IPS-NIHi11 (cell line): ENCODE results near the gene ANO7.

Experiments
- DNase-seq: peaks from one replicate; pipeline ENCODE4 v3.0.0; 2012; ENCODE audit warnings: mixed read lengths, low spot score

Gene ANO7

DNA sequence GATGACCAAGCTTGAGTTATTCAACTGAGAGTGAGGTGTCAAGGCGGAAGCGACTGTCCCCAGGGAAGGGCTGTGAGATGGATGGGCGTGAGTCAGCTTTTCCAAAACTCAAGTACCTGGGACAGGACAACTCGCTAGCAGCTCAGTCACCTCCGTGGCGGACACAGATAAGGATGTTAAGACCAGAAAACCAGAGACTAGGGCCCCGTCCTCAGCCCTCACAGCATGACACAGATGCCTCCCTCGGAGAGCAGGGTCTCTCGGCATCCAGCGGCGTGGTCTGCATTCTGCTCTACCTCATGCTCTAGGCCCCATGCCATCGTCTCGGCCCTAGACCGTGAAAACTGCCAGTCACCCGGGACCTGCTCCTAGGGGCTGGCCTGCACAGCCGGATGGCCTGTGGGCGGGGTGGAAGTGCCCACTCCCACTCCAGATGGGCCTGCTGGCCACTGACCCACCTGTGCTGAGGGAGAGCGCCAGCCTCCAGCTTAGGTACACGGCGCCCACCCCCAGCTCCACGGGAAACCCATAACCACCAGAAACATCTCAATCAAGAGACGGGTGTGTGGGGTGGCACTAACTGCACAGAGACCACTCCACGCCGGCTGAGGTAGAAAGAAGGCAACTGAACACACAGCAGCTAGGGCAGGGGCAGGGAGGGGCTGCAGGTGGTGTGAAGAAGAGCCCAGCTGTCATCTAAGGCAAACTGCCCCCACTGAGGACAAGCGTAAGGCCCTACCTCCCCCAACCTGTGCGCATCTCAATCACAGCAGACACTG lies 39.8 kb downstream of the ANO7 start:
- no peak for DNase-seq

DNA sequence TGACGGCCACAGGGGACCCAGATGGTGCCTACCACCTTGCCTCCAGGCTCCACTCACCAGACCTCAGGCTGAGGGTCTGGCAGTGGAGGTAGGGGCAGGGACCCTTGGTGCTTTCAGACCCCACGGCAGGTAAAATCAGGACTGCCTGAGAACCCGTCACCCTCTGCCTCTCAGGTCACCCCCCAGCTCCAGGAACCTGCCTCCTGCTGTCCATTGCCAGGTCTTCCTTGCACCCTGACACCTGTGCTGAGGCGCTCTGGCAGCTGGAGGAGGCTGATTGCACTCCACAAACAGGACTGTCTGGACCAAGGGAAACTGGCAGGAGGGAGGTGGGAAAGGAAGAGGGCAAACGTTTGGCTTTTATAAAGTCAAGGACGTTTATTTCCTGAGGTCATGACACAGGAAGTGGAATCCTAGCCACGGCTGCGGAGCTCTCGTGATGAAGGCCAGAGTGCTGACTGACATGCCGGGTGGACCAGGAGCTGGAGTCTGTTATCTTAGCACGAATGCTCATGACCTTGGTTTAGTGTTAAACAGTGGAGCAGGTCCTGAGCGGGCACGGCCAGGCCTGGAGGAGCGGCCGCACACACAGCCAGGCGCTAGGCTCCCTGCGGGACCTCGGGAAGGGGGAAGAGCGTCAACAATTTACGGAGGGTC lies 40.5 kb downstream of the ANO7 start:
- no peak for DNase-seq

DNA sequence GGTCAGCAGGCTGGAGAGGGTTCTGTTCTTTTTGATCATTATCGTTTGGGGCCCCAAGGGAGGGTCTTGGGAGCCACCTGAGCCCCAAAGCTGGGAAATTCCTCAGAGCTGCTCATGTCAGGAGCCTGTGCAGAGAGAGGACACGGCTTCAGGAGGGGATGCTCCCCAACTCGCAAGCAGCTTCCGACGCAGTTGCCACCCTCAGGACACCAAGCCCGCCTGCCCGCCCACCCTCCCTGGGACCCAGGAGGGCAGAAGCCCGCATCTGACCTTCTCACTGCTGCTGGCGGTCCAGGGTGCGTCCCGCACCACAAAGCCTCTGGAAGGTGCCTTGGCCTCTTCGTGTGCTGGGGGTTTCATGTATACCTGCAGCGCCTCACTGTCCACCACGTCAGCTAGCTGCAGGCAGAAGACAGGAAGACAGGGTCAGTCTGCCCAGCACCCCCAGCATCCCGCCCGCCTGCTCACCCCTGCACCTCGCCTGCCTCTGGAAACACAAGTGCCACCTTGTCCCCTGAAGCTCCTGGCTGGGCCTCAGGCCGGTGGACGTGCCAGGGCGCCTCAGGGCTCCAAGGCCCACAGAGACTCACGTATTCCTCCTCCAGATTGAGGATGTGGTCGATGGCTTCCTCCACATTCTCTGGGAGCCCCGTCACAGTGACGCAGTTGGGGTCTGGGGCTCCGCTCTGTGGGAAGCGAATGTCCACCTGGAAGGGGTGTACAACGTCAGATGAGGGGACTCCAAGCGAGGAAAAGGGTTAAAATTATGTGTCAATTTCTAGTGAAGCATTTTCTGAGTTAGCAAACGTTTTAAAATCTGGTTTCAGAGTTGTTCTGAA lies 41.3 kb downstream of the ANO7 start:
- DNase-seq = no peak

DNA sequence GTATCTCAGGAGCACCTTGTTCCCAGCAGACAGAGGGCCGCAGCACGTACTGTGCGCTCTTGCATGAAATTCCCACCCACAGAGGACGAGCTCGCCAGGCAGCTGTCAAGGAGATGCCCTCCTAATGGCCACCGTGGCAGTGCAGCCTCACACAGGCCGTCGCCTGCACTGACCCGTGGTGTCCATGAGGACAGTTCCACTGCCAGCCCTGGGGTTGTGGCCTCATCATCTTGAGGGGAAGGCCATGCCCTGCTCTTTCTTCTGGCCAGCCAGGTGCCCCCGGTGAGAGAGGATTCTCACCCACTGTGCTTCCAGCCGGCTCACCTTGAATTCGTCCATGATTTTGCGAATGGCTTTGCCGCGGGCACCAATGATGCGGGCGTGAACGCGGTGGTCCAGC lies 42.0 kb downstream of the ANO7 start:
- DNase-seq = no peak

DNA sequence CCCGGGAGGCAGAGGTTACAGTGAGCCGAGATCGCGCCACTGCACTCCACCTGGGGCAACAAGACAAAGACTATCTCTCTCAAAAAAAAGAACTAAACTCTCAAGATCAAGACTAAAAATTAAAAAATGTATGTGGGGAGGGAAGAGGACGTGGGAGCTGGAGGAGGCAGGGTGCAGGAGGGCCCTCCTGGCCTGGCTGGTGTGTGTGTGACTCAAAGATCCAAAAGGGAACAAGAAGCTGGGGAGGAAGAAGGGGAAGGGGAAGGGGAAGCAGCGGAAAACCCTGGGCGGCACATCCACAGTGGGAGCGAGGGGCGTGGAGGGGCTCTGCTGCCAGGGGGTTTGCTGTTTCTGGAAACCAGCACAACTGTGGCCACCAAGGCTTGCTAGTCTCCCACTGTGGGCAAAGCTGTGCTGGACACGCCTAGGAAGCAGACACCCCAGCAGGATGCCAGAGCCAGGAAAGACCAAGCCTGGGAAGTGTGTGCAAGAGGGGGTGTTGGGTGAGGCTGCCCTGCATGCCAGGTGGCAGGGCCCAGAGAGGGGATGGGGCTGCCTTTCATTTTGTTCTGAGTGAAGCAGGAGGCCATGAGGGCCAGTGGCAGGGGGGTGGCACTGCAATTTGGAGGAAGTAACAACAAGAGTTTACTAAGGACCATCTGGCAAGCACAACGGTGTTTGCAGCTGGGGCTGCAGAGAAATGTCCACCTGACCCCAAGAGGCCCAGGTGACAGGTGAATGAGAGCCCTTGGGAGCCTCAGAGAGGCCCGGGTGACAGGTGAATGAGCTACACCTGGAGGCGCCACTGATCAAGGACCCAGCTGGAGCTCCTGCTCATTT lies 44.5 kb downstream of the ANO7 start:
- no peak for DNase-seq

DNA sequence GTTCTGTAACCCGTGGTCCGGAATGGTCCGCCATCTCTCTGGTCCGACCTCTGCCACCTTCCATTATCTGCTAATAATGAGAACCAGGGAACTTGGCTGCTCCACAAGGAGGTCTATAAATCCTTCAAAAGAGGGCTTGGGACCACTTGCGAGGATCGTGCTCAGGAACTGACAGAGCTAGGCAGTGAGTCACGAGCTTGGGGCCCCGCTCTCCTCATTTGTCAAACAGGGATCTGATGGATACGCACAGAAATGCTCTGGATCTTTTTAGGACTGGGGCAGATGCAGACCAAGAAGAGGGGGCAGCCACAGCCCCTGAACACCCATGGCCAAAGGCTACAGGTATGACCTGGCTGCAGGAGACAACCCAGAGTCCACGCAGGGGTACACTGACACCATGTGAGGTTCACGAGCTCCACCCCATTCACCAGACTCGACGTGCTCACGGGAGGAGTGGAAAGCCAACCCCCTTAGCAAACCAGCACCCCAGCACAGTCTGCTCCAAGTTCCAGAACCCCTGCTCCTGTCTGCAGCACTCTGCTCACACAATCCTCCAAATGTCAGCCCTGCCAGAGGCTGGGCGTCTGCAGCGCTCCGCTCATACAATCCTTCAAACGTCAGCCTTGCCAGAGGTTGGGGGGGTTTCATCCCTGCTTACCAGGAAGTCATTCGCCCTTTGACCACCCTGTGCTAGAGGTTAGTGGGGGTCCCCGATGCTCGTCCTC lies 45.8 kb downstream of the ANO7 start:
- no peak for DNase-seq

DNA sequence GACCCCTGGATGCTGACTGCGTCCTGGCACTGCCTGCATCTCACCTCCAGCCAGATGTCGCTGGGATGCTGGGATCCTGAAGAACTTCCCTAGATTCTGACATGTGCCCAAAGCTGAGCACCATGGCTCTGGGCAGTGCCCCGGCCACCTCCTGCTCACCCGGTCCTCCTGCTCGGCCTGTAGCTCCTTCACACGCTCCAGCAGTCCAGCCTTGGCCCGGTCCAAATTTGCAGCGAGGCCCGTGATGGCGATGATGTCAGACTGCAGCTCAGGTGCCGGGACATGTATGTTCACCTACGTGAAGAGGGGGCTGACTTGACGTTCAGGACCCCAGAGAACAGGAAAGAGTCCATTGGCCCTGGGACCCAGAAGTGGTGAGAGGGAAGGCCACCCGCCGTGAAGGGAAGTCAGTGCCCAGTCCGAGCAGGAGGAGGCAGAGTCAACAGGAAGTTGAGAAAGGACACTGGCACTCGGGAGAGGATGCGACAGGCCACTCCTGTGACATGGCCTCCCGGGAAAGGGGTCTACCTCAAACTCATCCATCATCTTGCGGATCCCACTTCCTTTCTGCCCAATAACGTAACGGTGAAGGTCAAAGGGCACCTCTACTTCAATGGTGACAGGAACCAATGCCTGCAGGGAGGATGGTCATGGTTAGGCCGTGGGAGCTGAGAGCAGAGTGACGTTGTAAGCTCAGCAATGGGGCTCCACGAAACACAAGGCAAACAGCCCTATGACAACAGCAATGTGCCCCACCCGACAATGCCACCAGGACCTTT lies 46.7 kb downstream of the ANO7 start:
- DNase-seq = no peak

DNA sequence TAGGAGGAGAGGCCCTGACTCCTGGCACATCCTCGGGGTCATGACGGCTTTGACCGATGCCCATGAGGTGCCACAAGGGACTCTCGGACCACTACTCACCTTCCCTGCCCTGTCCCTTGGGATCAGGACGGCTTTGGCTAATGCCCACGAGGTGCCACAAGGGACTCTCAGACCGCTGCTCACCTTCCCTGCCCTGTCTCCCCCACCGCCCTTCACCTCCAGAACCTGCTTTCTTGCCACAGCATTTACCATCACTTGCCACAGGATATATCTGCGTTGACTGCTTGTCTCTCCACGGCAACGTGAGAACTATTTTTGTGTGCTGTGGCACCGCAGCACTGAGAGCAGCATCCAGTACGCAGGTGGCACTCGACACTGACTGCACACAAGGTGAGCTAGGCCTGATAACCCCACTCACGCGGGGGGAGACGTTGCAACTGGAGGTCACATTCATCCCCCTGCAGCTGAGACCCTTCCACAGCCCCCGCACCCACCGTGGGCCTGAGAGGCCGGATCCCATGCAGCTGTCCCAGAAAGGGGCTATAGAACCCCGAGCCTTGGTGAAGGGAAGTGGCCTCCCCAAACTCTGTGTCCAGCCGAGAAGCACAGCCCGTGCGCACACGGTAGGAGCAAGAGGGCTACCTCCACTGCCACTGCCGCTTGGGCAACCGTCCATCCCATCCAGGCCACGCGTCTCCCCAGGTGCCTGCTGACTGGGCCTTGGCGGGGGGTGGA lies 47.5 kb downstream of the ANO7 start:
- DNase-seq = no peak

DNA sequence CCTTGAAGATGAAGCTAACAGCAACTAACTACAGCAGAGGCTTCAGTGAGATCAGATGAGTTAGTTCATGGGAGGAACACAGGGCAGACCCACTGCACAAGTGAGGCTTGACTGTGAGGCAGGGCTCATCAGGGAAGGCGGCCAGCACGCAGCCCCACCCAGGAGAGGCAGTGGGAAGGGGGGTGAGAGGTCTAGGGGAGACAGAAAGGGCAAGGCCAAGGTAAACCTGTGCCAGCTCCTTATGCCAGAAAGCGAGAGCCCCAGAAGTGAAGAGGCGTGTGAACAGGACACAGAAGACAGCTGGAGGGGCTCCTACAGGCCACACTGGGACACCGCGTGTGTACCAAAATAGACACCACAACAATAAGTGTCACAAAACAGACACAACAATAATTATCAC lies 48.6 kb downstream of the ANO7 start:
- no peak for DNase-seq

DNA sequence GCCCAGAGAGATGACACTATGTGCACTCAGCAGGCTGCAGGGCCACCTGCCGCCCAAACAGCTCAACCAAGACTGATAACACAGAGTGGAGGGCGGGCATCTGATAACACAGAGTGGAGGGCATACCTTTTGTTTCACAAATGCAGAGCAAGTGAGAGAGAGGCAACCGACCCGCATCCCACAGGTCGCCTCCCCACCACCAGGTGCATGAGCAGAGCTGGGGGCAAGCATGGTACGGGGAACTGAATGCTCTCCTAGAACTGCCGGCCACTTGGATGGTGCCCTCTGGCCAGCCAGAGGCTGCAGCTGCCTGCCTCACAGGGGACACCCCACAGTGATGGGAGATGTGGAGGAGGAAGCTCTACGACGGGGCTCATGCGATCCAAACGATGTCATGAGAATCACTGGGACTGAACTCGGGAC lies 49.5 kb downstream of the ANO7 start:
- DNase-seq = no peak

DNA sequence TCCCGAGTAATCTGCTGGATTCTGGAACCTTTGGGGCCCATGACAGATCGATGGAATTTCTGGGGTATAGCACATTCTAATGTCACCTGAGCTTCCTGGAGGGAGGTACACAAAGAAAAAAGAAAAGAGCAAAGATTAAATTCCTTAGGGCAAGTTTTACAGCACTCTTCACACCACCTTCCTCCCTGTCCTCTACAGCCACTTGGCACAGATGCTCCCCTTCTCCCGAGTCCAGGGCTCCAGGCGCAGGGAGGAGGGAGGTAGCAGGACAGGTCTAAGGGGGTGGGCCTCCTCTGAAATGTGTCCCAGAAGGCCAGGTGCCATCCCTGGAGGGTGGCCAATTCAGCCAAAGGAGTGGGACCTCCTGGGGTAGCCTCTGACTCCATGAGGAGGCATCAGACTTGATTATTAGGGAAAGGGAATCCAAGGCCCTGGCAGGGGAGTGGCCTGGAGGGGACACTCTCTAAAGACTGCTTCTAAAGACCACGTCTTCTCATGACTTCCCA lies 50.3 kb downstream of the ANO7 start:
- no peak for DNase-seq

DNA sequence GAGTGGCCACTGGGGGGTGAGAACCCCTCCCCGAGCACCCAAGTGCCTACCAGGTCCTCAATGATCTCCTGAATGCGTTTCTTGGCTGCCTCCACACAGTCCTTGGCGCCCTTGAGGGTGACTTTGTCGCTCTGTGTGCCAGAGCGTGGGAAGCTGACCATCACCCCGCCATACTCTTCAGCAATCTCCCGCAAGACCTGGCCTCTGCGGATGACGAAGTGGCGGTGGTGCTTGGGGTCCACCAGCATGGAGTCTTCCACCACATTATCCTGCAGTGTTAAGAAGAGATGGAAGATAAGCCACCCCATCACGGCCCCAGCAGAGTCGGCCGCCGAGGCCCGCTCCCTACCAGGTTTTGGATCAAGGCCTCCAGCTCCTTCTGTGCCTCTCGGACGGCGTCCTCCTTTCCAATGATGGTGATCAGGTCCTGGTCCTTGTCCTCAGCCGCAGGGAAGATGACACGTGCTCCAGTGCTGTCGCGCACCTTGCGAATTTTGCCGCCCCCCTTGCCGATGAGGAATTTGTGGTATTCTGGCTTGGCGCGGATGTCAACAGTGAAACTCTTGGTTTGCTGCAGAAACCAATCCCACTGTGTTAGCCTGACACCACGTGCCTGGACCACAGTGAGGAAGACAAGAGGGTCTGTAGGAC lies 51.2 kb downstream of the ANO7 start:
- no peak for DNase-seq

DNA sequence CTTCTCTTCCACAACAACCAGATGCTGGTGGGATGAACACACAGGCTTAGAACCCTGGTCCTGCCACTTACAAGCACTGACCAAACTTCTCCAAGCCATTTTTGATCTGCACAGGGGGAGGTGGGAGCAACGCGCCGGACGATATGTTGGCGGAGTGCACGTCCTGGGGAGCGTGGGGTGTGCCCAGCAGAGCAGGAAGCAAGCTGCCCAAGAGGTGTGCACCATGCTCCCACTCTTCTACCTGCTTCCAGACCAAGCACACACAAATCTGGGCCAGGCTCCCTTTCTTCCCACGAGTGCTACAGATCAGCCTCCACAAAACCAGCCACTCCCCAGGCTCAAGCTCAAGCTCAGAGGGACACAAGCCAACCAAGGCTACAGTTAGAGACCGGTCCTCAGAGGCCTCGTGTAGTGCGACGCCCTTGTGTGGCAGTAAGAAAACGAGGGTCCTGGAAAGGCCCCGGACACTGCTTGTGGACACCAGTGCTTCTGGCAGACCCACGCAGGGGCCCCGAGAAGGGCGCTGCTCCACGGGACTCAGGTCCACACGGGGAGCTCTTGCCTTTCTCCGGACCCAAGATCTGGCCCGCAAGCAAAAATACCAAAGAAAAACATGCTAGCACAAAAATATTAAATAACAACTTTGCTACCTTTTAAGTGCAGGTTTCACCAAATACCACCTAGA lies 52.0 kb downstream of the ANO7 start:
- DNase-seq = no peak

DNA sequence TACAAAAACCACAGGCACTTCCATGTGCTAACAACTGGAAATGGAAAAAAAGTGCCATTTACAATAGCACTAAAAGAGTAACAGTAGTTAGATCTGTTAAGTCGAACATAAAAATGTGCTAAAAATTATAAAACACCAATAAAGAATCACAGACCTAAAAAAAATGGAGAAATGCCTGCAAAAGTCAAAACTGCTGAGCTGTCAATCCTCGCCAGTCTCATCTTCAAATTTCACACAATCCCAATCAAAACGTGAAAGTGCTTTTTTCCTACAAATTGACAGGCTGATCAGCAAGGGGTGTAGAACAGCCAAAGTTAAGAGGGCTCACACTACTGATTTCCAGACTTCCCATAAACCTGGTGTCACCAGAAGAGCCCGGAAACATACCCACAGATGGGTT lies 53.2 kb downstream of the ANO7 start:
- no peak for DNase-seq

DNA sequence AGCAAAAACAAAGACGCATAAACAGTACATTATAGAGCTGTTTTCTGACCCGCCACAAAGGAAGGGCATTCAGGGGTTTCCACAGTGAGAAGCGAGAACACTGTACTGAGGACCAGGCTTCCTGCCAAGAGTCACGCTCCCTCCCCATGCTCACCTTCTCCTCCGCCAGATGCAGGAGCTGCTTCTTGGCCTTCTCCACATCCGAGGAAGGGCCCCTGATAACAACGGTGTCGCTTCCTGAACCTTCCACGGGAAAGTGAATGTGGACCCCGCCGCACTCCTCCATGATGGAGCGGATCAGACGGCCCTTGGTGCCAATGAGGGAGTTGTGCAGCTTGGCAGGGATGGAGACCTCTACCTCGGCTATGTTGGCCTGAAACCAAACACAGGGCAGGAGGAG lies 53.8 kb downstream of the ANO7 start:
- DNase-seq = no peak

DNA sequence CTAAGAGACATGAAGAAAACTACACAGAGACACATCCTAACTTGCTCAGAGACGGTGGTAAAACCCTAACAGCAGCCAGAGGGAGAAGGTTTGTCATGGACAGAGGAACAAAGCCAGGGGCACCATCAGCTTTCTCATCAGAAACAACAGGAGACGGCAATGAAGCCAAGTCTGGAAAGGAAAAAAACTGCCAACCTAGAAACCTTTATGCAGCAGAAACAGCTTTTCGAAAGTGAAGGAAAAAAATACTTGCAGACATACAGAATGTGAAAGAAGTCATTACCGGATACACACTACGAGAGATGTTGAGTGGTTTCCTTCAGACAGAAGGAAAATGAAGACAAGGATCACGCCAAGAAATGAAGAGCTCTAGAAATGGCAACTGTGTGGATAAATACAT lies 55.9 kb downstream of the ANO7 start:
- no peak for DNase-seq

DNA sequence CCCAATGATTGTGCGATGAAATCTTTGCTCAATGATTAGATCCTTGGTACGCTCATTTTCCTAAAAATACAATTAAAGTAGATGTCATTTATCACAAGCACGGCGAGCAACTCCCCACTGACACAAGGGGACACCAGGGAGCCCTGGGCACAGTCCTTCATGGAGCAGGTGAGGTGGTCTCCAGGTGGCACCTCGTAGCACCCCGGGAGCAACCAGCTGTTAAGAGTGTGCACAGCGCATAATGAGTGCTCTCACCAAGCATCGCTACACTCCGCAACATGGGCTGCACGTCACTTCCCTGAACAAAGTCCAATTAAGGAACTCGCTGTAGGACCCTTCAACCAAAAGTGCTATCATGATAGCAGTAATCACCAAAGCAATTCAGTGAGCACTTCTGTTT lies 59.8 kb downstream of the ANO7 start:
- DNase-seq = no peak

DNA sequence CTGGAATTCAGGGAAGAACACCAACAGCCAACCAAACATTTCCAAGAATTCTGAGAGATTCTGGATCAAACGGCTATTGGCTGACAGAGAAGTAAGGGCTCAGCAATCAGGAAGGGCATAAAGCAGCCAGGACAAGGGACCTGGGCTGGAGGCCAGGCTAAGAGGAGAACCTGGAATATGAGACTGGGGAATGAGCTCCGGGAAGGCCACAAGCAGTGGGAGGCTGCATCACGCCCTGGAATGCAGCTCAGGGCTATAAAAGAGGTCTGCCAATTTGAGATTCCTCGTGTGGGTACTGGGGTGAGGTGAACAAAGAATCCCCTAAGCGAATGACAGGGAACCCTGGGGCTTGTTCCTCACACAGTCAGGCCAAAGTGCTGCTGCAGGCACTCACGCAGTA lies 60.4 kb downstream of the ANO7 start:
- peak; percentile 35 for DNase-seq

DNA sequence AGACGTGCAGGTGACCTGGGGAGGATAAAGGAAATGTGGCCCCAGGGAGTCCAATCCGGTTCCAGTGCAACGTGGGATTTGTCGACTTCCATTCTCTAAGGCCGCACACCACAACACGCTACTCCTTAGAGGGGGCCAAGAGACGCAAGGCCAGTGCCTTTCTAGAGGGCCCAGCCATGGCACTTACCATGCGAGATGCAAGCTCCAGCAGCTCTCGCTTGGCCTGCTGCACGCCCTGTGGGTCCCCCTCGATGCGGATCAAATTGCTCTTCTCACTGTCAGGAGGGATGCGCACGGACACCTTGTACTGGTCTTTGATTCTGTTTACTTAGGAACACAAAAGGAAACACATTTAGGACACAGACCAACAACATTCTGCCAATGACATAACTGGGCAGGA lies 61.2 kb downstream of the ANO7 start:
- no peak for DNase-seq
